ENCODE measurements around the gene C2CD3.
"Not testable (repeated sequence)": the region's sequence is repeated elsewhere in the genome, so short reads cannot be mapped to it uniquely, and the experiment has no call there.

C2CD3 gene

DNA sequence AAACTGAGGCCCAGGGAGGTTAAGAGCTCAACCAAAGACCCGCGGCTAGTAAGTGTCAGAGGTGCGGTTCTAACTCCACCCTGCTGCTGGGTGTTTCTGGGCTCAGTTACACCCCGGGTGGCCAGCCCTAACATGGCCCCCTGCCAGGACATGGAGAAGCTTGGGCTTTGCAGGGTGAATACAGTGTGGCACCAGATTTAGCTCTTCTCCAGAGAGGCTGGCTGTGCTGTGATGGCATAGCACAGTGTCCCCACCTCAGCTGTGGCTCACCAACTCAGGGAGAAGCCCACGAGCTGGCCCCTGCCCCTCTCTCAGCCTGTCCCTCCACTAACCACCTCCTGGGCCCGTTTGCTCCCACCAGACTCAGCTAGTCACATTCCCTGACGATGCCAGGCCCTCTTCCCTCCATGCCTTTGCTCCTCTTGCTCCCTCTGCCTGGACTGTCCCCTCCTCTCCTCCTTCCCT is 168.9 kb downstream of the C2CD3 start:
- DNase-seq, result no peak

GRCh38 chr11:74000307-74001133 is 170.3 kb downstream of the C2CD3 start:
- DNase-seq, result no peak

DNA sequence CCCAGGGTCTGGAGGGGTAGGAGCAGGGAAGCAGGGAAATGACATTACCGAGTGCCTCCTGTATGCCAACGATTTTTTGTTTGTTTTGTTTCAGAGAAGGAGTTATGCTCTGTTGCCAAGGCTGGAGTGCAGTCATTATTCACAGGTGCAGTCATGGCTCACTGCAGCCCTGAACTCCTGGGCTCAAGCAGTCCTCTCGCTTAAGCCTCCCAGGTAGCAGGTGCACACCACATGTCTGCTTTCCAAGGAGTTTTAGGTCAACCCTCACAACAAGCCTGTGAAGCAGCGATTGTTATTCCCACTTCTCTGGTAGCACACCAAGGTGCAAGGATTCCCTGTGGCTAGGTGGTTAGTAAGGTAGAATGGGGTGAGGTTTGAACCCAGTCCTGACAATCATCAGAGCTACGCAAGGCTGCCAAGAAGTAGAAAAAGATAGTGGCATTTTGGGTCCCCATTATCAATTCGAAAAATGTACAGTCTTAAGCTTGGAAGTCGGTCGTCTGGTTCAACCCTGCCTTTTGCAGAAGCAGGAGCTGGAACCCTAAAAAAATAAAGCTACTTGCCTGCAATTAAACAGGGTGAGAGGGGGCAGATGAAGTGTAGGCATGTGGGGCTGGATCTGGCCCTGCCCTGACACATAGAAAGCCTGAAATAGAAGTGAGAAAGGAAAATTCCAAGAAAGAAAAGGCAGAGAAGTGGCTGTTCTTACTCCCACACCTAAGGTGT is 171.1 kb downstream of the C2CD3 start:
- DNase-seq, result peak; percentile 100

DNA sequence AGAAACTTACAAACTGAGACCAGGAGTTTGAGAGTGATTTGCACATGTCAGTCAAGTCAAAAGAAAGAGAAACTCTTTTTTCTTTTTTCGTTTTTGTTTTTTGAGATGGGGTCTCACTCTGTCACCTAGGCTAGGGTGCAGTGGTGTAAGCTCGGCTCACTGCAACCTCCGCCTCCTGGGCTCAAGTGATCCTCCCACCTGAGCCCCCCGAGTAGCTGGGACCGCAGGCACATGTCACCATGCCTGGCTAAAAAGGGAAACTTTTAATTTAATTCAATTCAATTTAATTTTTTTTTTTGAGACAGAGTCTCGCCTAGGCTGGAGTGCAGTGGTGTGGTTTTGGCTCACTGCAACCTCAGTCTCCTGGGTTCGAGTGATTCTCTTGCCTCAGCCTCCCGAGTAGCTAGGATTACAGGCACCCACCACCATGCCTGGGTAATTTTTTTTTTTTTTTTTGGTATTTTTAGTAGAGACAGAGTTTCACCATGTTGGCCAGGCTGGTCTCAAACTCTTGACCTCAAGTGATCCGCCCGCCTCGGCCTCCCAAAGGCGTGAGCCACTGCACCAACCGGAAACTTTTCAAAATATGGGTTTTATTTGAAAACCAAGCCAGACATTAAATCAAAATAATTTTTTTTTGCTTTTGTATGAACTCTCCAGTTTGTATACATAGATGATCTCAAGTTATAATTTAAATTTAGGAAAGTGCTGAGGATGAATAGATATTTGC is 171.8 kb downstream of the C2CD3 start:
- DNase-seq, result no peak

DNA sequence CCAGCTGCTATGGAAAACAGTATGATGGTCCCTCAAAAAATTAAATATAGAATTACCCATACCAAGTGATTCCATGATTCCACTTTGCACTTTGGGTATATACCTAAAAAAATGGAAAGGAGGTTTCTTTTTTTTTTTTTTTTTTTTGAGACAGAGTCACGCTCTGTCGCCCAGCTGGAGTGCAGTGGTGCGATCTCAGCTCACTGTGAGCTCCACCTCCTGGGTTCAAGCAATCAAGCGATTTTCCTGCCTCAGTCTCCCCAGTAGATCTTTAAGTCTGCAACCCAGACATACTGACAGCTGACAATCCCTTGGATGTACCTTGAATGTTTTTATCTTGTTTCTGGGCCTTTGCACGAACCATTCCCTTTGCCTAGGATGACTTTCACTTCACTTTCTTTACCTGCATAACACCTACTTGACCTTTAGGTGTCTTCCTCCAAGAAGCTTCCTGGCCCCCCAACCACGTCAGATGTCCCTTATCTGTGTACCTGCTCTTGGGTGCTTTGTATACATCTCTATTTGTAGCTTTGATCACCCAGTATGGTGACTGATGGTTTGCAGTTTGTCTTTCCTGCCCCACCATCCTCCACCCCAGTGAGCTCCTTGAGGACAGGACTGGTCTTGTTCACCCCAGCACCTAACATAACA is 173.6 kb downstream of the C2CD3 start:
- peak; percentile 72 for DNase-seq

DNA sequence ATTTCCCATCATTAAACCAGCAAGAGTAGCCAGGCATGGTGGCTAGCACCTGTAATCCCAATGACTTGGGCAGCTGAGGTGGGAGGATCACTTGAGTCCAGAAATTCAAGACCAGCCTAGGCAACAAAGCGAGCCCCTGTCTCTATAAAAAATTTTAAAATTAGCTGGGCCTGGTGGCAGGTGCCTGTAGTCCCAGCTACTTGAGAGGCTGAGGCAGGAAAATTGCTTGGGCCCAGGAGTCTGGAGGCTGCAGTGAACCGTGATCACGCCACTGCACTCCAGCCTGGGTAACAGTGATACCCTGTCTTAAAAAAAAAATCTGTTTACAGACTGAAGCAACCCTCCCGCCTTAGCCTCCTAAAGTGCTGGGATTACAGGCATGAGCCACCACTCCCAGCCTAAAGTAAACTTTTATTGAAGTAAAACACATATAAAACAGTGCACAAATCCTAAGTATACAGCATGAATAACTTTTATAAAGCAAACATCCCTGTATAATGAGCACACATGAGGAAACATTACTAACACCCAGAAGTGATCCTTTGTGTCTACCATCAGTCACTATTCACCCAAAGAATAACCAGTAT is 174.5 kb downstream of the C2CD3 start:
- DNase-seq, result peak; percentile 95

DNA sequence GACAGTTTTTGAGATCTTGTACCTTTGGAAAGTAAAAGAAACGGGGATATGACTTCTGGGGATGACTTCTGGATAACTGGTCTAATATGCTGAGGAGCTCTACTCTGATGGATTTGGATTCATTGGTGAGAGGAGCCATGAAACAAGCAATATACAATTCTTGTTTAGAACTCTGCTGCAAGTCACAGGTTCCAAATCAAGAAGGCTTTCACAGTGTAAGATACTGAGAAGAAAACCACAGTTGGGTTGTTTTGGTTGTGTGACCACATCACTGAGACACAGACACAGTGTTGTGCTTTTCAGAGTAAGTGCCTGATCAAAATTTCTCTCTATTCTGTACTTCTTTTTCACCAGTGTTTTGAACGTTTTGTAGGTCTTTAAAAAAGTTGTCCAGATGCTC is 175.1 kb downstream of the C2CD3 start:
- peak; percentile 78 for DNase-seq

DNA sequence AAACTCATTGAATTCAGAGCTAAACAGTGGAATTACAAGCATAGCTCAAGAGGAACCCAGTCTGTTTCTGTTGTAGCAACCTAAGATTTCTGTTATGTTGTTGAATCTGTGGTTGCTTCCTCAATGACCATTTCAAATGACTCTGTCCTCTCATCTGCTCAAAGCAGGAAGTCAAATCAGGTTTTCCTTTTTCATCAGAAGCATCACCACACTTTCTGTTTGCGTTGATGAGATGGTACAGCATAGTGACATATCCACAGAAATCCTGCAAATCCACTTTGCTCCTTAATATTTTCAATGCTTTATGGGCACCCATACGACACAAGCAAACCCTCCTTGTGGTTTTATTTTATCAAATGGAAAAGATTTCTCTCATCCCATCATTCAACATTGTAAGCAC is 175.6 kb downstream of the C2CD3 start:
- DNase-seq, result peak; percentile 99

DNA sequence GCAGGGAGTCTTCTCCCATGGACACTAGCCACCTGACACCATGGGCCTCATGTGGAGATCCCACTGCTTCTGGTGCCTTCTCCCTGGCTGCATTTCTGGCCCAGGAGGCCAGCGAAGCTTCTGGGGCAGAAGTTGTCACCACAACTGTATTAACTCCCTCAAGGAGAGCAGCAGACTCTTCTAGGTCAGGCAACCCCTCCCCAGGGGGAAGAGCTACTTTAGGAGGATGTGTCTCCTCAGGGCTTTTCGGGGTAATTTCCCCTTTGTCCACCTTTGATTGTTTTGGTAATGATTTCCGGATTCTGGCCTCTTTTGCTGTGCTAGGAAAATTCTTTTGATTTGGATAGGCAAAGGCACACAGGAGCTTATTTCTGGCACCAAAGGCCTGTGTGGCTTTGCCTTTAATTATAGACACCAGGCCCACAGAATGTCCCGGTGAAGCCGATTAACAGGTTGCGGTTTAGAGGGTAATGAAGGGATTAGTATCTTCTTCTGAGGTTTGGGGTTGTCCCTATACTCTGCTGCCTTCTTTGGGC is 179.3 kb downstream of the C2CD3 start:
- no peak for DNase-seq

- DNase-seq, result peak; percentile 96
These were observed 180.1 kb downstream of the C2CD3 start for GRCh38 chr11:73990730-73991129.

DNA sequence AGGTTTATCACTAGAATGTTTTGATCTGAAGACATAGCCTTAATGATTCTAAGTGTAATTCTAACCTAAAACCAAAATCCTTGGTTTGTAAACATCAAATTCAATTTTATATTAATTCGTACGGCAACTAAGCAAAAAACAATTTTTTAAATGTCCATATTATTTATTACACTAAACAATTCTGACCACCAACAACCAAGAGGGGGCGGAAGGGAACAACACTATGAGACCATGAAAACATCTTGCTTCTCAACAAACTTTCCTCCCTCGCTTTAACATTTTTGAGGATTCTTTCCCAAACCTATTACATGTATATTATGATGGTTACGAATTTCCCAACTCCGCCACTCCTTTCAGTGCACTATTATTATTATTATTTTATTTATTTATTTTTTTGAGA is 181.6 kb downstream of the C2CD3 start:
- no peak for DNase-seq

GRCh38 chr11:73988227-73988626 is 182.6 kb downstream of the C2CD3 start:
- no peak for DNase-seq

GRCh38 chr11:73985661-73986060 is 185.1 kb downstream of the C2CD3 start:
- DNase-seq, result not testable (repeated sequence)

GRCh38 chr11:73983741-73984538 is 186.9 kb downstream of the C2CD3 start:
- DNase-seq, result peak; percentile 79

DNA sequence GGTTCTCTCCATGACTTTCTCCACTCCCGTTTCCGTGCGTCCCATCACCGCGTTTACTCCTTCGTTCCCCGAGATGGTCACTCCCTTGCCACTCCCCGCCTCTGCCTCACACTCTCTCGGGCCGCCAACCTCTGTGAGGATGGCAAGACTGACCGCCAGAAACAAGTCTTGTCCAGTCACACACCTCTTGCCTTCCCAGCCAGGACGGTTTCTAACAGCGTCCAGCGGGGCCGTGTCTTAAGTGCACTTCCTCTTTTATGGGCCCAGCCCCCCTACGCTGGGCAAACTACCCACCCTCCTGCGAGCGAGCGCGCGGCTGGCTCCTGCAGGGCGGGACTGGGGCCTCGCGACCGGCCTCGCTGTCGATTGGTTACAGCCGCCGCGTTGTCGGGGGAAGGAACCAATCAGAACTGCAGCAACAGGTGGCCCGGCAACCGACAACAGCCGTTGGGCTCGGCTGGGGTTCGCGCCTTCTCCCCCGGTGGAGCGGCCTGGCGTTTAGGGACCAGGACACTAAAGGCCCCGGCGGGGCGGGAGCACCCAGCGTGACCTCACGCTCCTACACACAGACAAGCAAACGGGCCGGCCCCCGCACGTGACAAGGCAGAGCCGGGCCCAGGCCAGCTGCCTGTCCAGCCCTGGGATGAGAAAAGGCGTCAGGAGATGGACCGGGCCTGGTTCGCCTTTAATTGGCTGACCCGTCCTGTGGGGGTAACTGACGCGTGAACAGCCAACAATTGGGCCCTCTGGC is 187.6 kb downstream of the C2CD3 start:
- DNase-seq, result peak; percentile 100

DNA sequence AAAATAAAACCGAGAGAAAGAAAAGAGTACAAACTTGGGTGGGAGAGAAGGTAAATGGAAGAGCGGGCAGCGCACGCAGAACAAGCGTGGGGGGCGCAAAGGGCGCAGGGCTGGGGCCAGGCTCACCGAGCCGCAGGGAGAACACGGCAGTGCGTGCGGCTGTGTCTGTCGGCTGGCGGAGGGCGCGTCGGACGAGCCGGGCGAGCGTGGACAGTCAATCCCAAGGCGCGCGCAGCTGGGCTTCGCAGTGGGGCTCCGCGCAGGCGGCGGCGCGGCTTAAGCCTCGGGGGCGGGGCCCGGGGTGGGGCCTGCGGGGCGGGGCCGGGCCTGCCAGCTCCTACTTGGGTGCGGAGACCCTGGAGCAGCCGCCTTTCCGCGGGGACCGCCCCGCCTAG is 188.2 kb downstream of the C2CD3 start, which contains the start of gene UCP2:
Gene UCP2, minus strand, starts transcription at position 249 of the 395 bp plus-strand sequence. CDS start 4,465 bp downstream, outside the sequence.
- DNase-seq, result peak; percentile 99

- no peak for DNase-seq
These were observed 189.6 kb downstream of the C2CD3 start for GRCh38 chr11:73981051-73981805.

- peak; percentile 99 for DNase-seq
These were observed 190.5 kb downstream of the C2CD3 start for GRCh38 chr11:73980001-73980961.
